Colonic mucosa (tissue), 4 donors: Measurements from ENCODE around the gene OSTN. TPM values are rescaled to one million over a fixed set of nuclear protein-coding genes. Genes with fewer than 3 reads are reported as not detected.

Experiments used
- DNase-seq: peaks from one replicate; pipeline ENCODE4 v3.0.0-alpha.2; 2020
- H3K27ac ChIP-seq: fragments of 200-600 bp; one replicate; pipeline ENCODE4 v1.8.0; 2021
- H3K27me3 ChIP-seq: fragments of 200-600 bp; one replicate; pipeline ENCODE4 v1.8.0; 2021
- H3K36me3 ChIP-seq: fragments of 200-600 bp; one replicate; pipeline ENCODE4 v1.8.0; 2021
- H3K4me1 ChIP-seq: fragments of 200-600 bp; one replicate; pipeline ENCODE4 v1.8.0; 2021; ENCODE audit warnings: mild to moderate bottlenecking
- H3K4me3 ChIP-seq: fragments of 200-600 bp; one replicate; pipeline ENCODE4 v1.8.0; 2021
- H3K9ac ChIP-seq, 2 donors: one replicate each; pipeline ENCODE4 v1.7.0; 2013; ENCODE audit warnings: control low read depth in 2 of 2, low read depth in 2 of 2, low read length in 2 of 2
- H3K9me3 ChIP-seq: fragments of 200-600 bp; one replicate; pipeline ENCODE4 v1.8.0; 2021
- intact Hi-C: fragments of 100-400 bp; cut with DNase I; formaldehyde crosslinking; loops from one replicate; pipeline ENCODE4 v1.14.1; 2022
- total RNA-seq, 2 donors: library from RNA; stranded (reverse); fragmentation: NEBNext Ultra II Directional in 1 of 2; extraction: Animal tissue kit (Norgen Biotek cat#: 25700) in 1 of 2; gene quantifications; one replicate each; pipeline ENCODE4 v1.2.1, GENCODE V29; 2021
- TF ChIP-seq, protein P1 (sequence below): fragments of 200-600 bp; IDR thresholded peaks from one replicate; pipeline ENCODE4 v1.8.0; 2022; ENCODE audit warnings: antibody characterized with exemption, mild to moderate bottlenecking
- donor health status: healthy.
- donor health status: DM: no; HTN: no; CAD: no.
- donor health status: DM: no; HTN: no; CAD: no.

OSTN gene
- total RNA-seq, 2 donors from 2014 or later = not detected

DNA sequence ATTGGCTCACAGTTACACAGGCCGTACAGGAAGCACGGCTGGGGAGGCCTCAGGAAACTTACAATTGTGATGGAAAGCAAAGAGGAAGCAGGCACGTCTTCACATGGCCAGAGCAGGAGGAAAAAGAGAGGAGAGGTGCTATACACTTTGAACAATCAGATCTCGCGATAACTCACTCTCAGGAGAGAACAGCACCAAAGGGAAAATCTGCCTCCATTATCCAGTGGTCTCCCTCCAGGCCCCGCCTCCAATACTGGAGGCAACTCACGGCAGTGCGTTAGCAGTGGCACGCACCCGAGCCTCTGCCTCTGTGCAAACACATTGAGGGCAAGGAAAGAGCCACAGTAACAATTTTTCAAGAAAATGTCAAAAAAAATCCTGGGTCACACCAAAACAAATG, 11.0 kb downstream of the OSTN start:
- no peak for DNase-seq
- TF ChIP-seq, protein P1, sequence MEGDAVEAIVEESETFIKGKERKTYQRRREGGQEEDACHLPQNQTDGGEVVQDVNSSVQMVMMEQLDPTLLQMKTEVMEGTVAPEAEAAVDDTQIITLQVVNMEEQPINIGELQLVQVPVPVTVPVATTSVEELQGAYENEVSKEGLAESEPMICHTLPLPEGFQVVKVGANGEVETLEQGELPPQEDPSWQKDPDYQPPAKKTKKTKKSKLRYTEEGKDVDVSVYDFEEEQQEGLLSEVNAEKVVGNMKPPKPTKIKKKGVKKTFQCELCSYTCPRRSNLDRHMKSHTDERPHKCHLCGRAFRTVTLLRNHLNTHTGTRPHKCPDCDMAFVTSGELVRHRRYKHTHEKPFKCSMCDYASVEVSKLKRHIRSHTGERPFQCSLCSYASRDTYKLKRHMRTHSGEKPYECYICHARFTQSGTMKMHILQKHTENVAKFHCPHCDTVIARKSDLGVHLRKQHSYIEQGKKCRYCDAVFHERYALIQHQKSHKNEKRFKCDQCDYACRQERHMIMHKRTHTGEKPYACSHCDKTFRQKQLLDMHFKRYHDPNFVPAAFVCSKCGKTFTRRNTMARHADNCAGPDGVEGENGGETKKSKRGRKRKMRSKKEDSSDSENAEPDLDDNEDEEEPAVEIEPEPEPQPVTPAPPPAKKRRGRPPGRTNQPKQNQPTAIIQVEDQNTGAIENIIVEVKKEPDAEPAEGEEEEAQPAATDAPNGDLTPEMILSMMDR = no peak
- intact Hi-C loops = no loop called here

DNA sequence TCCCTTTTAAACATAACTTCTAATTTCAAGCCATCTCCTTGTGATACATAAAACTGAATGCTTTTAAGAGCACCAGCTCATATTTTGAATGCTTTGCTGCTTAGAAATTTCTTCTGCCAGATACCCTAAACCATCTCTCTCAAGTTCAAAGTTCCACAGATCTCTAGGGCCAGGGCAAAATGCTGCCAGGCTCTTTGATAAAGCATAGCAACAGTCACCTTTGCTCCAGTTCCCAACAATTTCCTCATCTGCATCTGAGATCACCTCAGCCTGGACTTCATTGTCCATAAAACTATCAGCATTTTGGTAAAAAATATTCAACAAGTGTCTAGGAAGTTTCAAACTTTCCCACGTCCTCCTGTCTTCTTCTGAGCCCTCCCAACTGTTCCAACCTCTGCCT, 17.5 kb downstream of the OSTN start:
- TF ChIP-seq, protein P1 = no peak
- Histone ChIP-seq H3K9ac (no peak overlapping the region), H3K4me3 (no peak overlapping the region), H3K4me1 (no peaks in the 10 kb centered on the region), H3K9me3 (no peaks in the 10 kb centered on the region), H3K36me3 (no peaks in the 10 kb centered on the region), H3K27ac (no peak overlapping the region), H3K27me3 (no peaks in the 10 kb centered on the region)
- DNase-seq = no peak
- intact Hi-C loops = no loop called here

More for the DNA sequence above, 11.0 kb downstream of the OSTN start:
- Histone ChIP-seq H3K9me3 (no peaks in the 10 kb centered on the region), H3K4me3 (no peak overlapping the region), H3K27ac (no peak overlapping the region), H3K27me3 (no peaks in the 10 kb centered on the region), H3K4me1 (no peaks in the 10 kb centered on the region), H3K36me3 (no peaks in the 10 kb centered on the region), H3K9ac (no peak overlapping the region)

DNA sequence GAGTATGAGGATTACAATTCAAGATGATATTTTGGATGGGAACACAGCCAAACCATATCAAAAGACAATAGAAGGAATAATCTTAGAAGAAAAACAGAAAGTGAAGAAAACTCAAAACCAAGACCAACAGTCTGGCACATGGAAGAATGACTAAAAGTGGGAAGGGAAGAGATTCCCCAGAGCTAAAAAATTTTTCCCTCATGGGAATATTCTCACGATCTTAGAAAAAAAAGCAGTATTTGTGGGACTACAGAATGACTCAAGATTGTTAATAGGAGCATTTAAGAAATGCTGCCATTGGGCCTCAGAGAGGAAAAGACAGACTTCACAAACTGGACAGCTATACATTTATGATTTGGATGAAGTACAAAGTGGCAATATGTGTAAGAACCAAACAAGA, 18.3 kb downstream of the OSTN start:
- no peaks in the 10 kb centered on the region for H3K36me3 ChIP-seq
- intact Hi-C loops = no loop called here
- H3K9me3 ChIP-seq = no peaks in the 10 kb centered on the region
- no peak for DNase-seq
- H3K27me3 ChIP-seq = no peaks in the 10 kb centered on the region
- no peak overlapping the region for H3K9ac ChIP-seq
- no peak overlapping the region for H3K4me3 ChIP-seq
- TF ChIP-seq, protein P1 = no peak
- no peaks in the 10 kb centered on the region for H3K4me1 ChIP-seq
- no peak overlapping the region for H3K27ac ChIP-seq

DNA sequence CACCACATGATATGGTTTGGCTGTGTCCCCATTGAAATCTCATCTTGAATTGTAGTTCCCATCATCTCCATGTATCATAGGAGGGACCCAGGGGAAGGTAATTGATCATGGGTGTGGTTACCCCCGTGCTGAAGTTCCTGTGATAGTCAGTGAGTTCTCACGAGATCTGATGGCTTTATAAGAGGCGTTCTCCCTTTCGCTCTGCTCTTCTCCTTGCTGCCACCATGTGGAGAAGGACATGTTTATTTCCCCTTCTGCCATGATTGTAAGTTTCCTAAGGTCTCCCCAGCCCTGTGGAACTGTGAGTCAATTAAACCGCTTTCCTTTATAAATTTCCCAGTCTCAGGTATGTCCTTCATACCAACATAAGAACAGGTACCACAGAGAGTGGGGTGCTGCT, 21.9 kb downstream of the OSTN start:
- Histone ChIP-seq H3K9ac (no peak overlapping the region), H3K27ac (no peak overlapping the region), H3K4me1 (no peaks in the 10 kb centered on the region), H3K4me3 (no peak overlapping the region), H3K36me3 (no peaks in the 10 kb centered on the region), H3K27me3 (no peaks in the 10 kb centered on the region), H3K9me3 (no peaks in the 10 kb centered on the region)
- DNase-seq = no peak
- TF ChIP-seq, protein P1 = no peak
- intact Hi-C loops = no loop called here

DNA sequence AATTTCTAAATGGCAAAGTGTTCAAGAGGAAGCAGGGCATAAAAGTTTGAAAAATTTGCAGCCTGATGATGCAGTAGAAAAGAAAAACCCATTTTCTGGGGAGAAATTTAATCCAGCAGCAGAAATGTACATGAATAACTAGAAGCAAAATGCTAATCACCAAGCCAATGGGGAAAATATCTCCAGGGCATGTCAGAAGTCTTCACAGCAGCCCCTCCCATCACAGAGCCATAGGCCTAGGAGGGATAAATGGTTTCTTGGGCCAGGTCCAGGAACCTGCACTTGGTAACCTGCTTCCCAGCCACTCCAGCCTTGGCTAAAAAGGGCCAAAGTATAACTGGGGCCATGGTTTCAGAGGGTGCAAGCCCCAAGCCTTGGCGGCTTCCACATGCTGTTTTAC, 22.6 kb downstream of the OSTN start:
- Histone ChIP-seq H3K27ac (no peak overlapping the region), H3K36me3 (no peaks in the 10 kb centered on the region), H3K9me3 (no peaks in the 10 kb centered on the region), H3K4me1 (no peaks in the 10 kb centered on the region), H3K4me3 (no peak overlapping the region), H3K9ac (no peak overlapping the region), H3K27me3 (no peaks in the 10 kb centered on the region)
- DNase-seq = no peak
- intact Hi-C loops = no loop called here
- TF ChIP-seq, protein P1 = no peak

DNA sequence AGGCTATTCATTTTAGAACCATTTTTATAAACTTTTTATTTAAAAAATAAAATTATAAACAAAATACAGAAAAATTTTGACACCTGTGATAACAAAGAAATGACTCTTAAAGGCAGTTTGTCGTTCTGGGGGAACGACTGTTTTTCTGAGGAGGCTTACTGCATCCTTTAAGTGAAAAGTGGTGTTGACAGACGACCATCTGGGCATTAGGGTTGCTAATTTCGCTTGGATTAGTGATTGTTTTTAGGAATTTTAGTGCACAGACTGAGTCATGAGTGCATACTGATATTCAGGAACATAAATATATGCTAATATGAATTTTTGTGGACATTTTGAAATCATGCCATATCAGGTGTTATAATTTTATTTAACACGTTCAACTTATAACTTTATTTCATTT, 28.5 kb downstream of the OSTN start:
- Histone ChIP-seq H3K9me3 (no peaks in the 10 kb centered on the region), H3K4me3 (no peak overlapping the region), H3K27ac (no peak overlapping the region), H3K36me3 (no peaks in the 10 kb centered on the region), H3K9ac (no peak overlapping the region), H3K4me1 (no peaks in the 10 kb centered on the region), H3K27me3 (no peaks in the 10 kb centered on the region)
- DNase-seq = no peak
- intact Hi-C loops = no loop called here
- TF ChIP-seq, protein P1 = no peak
